Suppressor macrophage treated with lipopolysaccharide for 1 hour (primary cell): ENCODE measurements around the gene MTMR8.

Experiments
- DNase-seq, 3 donors: peaks; one replicate each; pipeline ENCODE4 v3.0.0-alpha.2; 2020 to 2022

MTMR8 gene

DNA sequence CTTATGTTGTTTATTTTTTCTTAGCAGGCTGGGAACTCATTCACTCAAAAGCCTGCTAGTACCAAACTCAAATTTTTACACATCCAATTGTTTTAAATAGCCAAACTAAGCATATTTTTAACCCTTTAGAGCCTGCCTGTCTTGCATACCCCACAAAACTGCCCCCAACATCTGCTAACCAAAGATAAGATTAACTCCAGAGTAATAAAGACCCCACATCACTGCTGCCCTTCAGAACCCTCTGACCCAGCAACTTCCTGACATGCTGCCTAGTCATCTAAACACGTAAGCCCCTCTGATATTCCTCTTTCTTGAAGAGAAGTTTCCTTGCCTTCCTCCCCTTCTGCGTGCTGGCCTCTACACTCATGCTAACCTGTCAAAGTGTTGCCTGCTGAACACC, 104.1 kb downstream of the MTMR8 start:
- DNase-seq = no peak

DNA sequence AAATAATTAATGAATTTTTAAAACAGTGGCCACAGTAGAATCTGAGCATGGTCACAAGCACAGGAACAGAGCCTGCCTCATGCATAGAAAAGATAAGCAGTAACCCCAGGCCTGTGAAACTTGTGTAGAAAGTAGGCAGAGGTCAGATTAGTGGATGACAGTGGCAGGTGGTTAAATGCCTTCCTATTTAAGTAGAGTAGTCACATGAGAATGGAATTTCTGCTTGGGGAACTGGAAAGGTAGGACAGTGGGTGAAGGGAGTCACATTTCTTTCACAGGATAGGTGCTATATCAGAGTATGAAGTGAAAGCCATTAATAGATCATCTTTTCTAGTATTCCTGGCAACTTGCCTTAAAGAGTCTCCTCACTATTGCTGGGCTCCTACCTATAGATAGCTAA, 130.0 kb downstream of the MTMR8 start:
- DNase-seq = no peak

DNA sequence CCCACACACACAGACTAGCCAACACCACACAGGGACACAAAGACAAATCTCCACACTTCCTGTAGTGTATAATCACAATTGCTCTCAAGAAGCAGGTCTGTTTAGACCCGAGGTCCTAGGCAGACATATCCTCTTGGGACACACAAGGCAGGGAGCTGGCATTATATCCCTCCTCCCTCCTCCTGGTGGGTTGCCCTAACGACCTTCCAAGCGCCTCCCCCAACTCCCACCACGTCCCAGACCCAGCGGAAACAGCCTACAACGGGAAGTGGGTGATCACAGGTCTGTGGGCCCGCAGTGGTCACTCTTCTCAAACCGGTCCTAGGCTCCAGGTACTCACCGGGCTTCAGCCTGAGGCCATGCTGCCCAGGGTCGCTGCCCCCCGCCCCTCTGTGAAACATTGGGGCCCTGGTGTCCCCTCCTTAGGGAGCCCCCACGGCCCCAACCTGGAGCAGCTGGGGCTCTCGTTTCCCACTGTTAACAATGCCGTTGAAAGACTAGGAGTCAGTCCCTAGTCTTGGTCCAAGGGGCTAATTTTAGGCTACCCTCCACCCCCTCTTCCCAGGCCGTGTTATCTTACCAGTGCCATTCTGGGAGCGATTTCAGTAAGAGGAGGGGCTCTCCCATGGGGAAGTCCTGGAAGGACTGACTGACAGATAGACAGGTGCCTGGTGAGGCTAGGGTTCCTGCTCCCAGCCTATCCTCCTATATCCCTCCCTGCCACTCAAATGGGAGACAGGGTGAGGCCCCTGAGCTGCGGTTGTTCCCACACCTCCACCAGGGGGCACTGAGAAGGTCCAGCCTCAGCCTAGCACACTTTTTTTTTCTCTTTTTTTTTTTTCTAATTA, 164.9 kb downstream of the MTMR8 start, which contains the start of gene ASB12:
Gene ASB12 (minus strand): TSS at position 485 of the 848 bp plus-strand sequence. CDS start 4,957 bp downstream, outside the sequence.
- DNase-seq = no peak

DNA sequence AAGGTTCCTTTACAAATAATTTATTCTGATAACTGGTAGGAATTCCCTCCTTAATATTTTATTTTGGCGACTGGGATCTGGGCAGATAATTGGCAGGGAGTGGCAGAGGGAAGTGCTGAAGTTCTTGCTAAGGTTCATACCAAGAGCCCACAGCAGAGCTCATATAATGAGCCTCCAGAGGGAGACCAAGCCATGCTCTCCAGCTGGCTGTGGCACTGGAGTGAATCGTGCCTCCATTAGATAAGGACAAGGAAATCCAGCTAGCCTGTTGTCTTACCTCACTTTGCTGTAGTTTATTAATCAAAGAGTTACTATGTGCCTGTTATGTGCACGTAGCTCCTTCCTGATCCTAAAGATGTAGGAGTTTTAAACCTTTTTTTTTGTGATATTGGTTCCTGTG, 166.1 kb downstream of the MTMR8 start:
- no peak for DNase-seq
